HepG2 (cell line): ENCODE measurements around the gene COL26A1. TPM values are rescaled to one million over a fixed set of nuclear protein-coding genes. Genes with fewer than 3 reads are reported as not detected.

ENCODE experiments used
- ATAC-seq: fragments of 200-7000 bp; cut with Tn5 transposase; 3 replicates; pipeline ENCODE4 v1.9.1; 2020; ENCODE audit warnings: mild to moderate bottlenecking, moderate library complexity
- BruUV-seq: library from RNA; stranded (reverse); fragments of 400-500 nt; replicated peaks from 2 replicates; lab custom pipeline; 2021; lab: Mats Ljungman, UMichigan
- CTCF ChIA-PET: fragments of 300-600 bp; formaldehyde crosslinking; extraction: SDS; loops from one replicate; lab custom pipeline; 2021; ENCODE audit warnings: low total read pairs, inconsistent platforms, low intra/inter-chr PET ratio; lab: Yijun Ruan, JAX
- POLR2A ChIA-PET: fragments of 350-600 bp; sonication (Branson Sonifier 250); formaldehyde crosslinking; loops from one replicate; lab custom pipeline; 2020; ENCODE audit warnings: antibody characterized with exemption, inconsistent platforms; lab: Yijun Ruan, JAX
- DNase-seq: peaks from one replicate; pipeline ENCODE4 v3.0.0-alpha.2; 2015; ENCODE audit warnings: low spot score
- FAIRE-seq: peaks from 3 replicates; lab custom pipeline; 2011; peaks lifted over from hg19 to GRCh38; lab: Jason Lieb, UNC
- H2AFZ ChIP-seq: one replicate; pipeline ENCODE4 v1.6.1; 2011; ENCODE audit warnings: low read length, inconsistent platforms
- H3K27ac ChIP-seq: fragments of 300-600 bp; 3 replicates; pipeline ENCODE4 v1.8.0; 2011; ENCODE audit warnings: mixed run types, mild to moderate bottlenecking, mixed read lengths, low read length, inconsistent platforms; ENCODE audit not compliant: insufficient read depth; ENCODE audit errors: extremely low read length
- H3K27me3 ChIP-seq, 2 experiments: fragments of 200-600 bp in 1 of 2; 2 replicates in 1 of 2; 3 replicates in 1 of 2; pipeline versions ENCODE4 v1.6.0 to v1.8.0; 2011; ENCODE audit warnings: low read length in 2 of 2, mild to moderate bottlenecking in 2 of 2, moderate library complexity in 2 of 2, inconsistent platforms in 1 of 2; ENCODE audit not compliant: insufficient read depth in 2 of 2, control insufficient read depth in 1 of 2
- H3K36me3 ChIP-seq, 2 experiments: fragments of 200-600 bp in 1 of 2; replicated peaks in 1 of 2; 2 replicates in 1 of 2; 3 replicates in 1 of 2; pipeline versions ENCODE4 v1.5.1 to v1.8.0; 2011; ENCODE audit warnings: low read length in 2 of 2, inconsistent platforms in 1 of 2; ENCODE audit not compliant: insufficient read depth in 2 of 2, control insufficient read depth in 1 of 2
- H3K4me1 ChIP-seq: 2 replicates; pipeline ENCODE4 v1.5.1; 2012; ENCODE audit warnings: low read length, inconsistent platforms; ENCODE audit not compliant: insufficient read depth
- H3K4me2 ChIP-seq: 2 replicates; pipeline ENCODE4 v1.6.0; 2011; ENCODE audit warnings: low read depth, low read length, inconsistent platforms
- H3K4me3 ChIP-seq, 3 experiments: fragments of 200-600 bp in 1 of 3; sonication (generic), shearing (Covaris generic) in 1 of 3; replicated peaks in 1 of 3; 2 replicates each; pipeline ENCODE4 v1.5.1; 2011 to 2016; ENCODE audit warnings: low read length in 3 of 3, inconsistent platforms in 2 of 3, low read depth in 2 of 3, mild to moderate bottlenecking in 2 of 3, control low read depth in 1 of 3, mixed read lengths in 1 of 3; ENCODE audit not compliant: insufficient read depth in 1 of 3
- H3K79me2 ChIP-seq: one replicate; pipeline ENCODE4 v1.6.1; 2011; ENCODE audit warnings: low read length, inconsistent platforms; ENCODE audit not compliant: insufficient read depth
- H3K9ac ChIP-seq: 2 replicates; pipeline ENCODE4 v1.6.0; 2011; ENCODE audit warnings: mild to moderate bottlenecking, low read depth, low read length, inconsistent platforms; ENCODE audit not compliant: insufficient read depth
- H3K9me3 ChIP-seq: 2 replicates; pipeline ENCODE4 v1.5.1; 2012; ENCODE audit warnings: mild to moderate bottlenecking, low read length
- H4K20me1 ChIP-seq: 2 replicates; pipeline ENCODE4 v1.6.0; 2011; ENCODE audit warnings: inconsistent platforms, mild to moderate bottlenecking, low read length, moderate library complexity; ENCODE audit not compliant: insufficient read depth
- HDAC2 ChIP-seq: sonication (generic); formaldehyde crosslinking; IDR thresholded peaks from 2 replicates; pipeline ENCODE4 v1.4.0; 2020; ENCODE audit warnings: missing genetic modification reagents
- HOXA7 ChIP-seq: sonication (generic); formaldehyde crosslinking; IDR thresholded peaks from 2 replicates; pipeline ENCODE4 v1.8.1; 2022; ENCODE audit warnings: mild to moderate bottlenecking, missing genetic modification reagents, moderate library complexity
- NFE2L2 ChIP-seq: fragments of 150-350 bp; IDR thresholded peaks from 2 replicates; pipeline ENCODE4 v1.6.1; 2014; ENCODE audit warnings: low read length
- SATB2 ChIP-seq: sonication (generic); formaldehyde crosslinking; IDR thresholded peaks from 2 replicates; pipeline ENCODE4 v1.5.0; 2020; ENCODE audit warnings: missing genetic modification reagents
- SIX4 ChIP-seq: sonication (generic); formaldehyde crosslinking; IDR thresholded peaks from 2 replicates; pipeline ENCODE4 v1.4.0; 2020; ENCODE audit warnings: missing genetic modification reagents
- TFDP1 ChIP-seq: IDR thresholded peaks from 2 replicates; pipeline ENCODE4 v1.6.1; 2016; ENCODE audit warnings: missing compliant biosample characterization, missing genetic modification reagents, borderline replicate concordance
- TFDP2 ChIP-seq: sonication (generic); formaldehyde crosslinking; IDR thresholded peaks from 2 replicates; pipeline ENCODE4 v1.4.0; 2020; ENCODE audit warnings: missing genetic modification reagents
- TFE3 ChIP-seq: IDR thresholded peaks from 2 replicates; pipeline ENCODE4 v1.6.1; 2016
- ZNF124 ChIP-seq: sonication (generic); formaldehyde crosslinking; IDR thresholded peaks from 2 replicates; pipeline ENCODE4 v1.4.0; 2020; ENCODE audit warnings: missing genetic modification reagents
- ZNF354B ChIP-seq: sonication (generic); formaldehyde crosslinking; IDR thresholded peaks from 2 replicates; pipeline ENCODE4 v1.8.0; 2022; ENCODE audit warnings: mild to moderate bottlenecking, missing genetic modification reagents
- ZNF646 ChIP-seq: sonication (generic); formaldehyde crosslinking; IDR thresholded peaks from 2 replicates; pipeline ENCODE4 v1.9.0; 2021; ENCODE audit warnings: mild to moderate bottlenecking, missing genetic modification reagents
- WGBS: methylation state at CpG from one replicate; pipeline ENCODE4 v1.1.6; 2017; ENCODE audit warnings: low lambda C conversion rate; 5-methylcytosine and 5-hydroxymethylcytosine counted together
- in situ Hi-C: cut with HindIII; loops from 2 replicates; pipeline ENCODE4 v1.10.0; 2017; ENCODE audit warnings: low pct_unique_long_range_greater_than_20kb; ENCODE audit not compliant: extremely low pct_ligation_motif_present
- intact Hi-C: fragments of 100-400 bp; cut with micrococcal nuclease; formaldehyde crosslinking; loops from one replicate; pipeline ENCODE4 v1.10.0; 2022; ENCODE audit not compliant: unreplicated experiment
- polyA plus RNA-seq, 8 experiments: library from polyadenylated mRNA; depleted of rRNA in 3 of 8; stranded (reverse) in 7 of 8; unstranded in 1 of 8; fragments of >200 nt; fragmentation: Illumina TruSeq in 4 of 8; extraction: Trizol in 4 of 8; gene quantifications; 2 replicates each; pipeline versions ENCODE4 v1.2.1 to v1.2.3, GENCODE V29; 2011 to 2016; ENCODE audit warnings: low read depth in 4 of 8, missing spikeins in 1 of 8, mixed read lengths in 1 of 8; ENCODE audit not compliant: insufficient read depth in 1 of 8
- total RNA-seq, 5 experiments: library from RNA; depleted of rRNA; stranded (reverse); fragments of >200 nt; fragmentation: Illumina TruSeq; extraction: Trizol; gene quantifications; 2 replicates each; pipeline ENCODE4 v1.2.3, GENCODE V29; 2016; ENCODE audit warnings: low read depth in 1 of 5

Gene COL26A1
- total and polyA plus RNA-seq, 2 of the 13 experiments (the other 11 are each of a cell fraction or from before 2014, with no cell fraction given) = 7.8 to 9.2 TPM

- no peak for ATAC-seq
- intact Hi-C loops (no loop called here), in situ Hi-C loops (no loop called here)
- Histone ChIP-seq H3K9ac (no peak overlapping the region), H3K27ac (no peak overlapping the region), H2AFZ (no peak overlapping the region)
- TF ChIP-seq ZNF354B = no peak
- TF ChIP-seq HOXA7 (CRISPR knock-in tag) = no peak
- no peak for TF ChIP-seq SIX4
- TF ChIP-seq HDAC2 (CRISPR knock-in tag) = no peak
- TF ChIP-seq ZNF646 = no peak
- TF ChIP-seq ZNF124 (CRISPR knock-in tag) = no peak
- no peak for TF ChIP-seq TFDP2 (CRISPR knock-in tag)
- no peak for TF ChIP-seq TFE3 (CRISPR knock-in tag)
- no peak for TF ChIP-seq TFDP1 (CRISPR knock-in tag)
- no peak for TF ChIP-seq NFE2L2
- no peak for TF ChIP-seq SATB2 (CRISPR knock-in tag)
- TF ChIP-seq, all 625 proteins: peak for 0
- Histone ChIP-seq H3K79me2 (no peaks in the 10 kb centered on the region), H3K9me3 (no peaks in the 10 kb centered on the region), H4K20me1 (no peaks in the 10 kb centered on the region), H3K27me3 (no peaks in the 10 kb centered on the region; a peak in 1 of 5 replicates), H3K4me3 (no peak overlapping the region), H3K4me1 (peaks cover 18% of the 10 kb centered on the region), H3K36me3 (no peaks in the 10 kb centered on the region), H3K4me2 (no peak overlapping the region)
- CTCF ChIA-PET = no interaction called here
- FAIRE-seq (no peak), DNase-seq (no peak)
- no TSS peak for BruUV-seq
- 61% methylated on average over 4 of the region's 4 CpGs for WGBS
- POLR2A ChIA-PET = no interaction called here
These were observed 14.6 kb downstream of the COL26A1 start for GRCh38 chr7:101377189-101377736.
